OCI-LY7 (cell line): Measurements from ENCODE around the gene CCDC60. TPM values are rescaled to one million over a fixed set of nuclear protein-coding genes. Genes with fewer than 3 reads are reported as not detected.

Experiments
- BruUV-seq: library from RNA; stranded (reverse); fragments of 400-500 nt; replicated peaks from 2 replicates; lab custom pipeline; 2021; lab: Mats Ljungman, UMichigan
- CTCF ChIA-PET: fragments of 300-600 bp; sonication (Branson Sonifier 250); formaldehyde crosslinking; loops from one replicate; lab custom pipeline; 2022; ENCODE audit warnings: antibody characterized with exemption; ENCODE audit not compliant: unreplicated experiment; lab: Charles Lee
- POLR2A ChIA-PET: fragments of 300-600 bp; sonication (Branson Sonifier 250); formaldehyde crosslinking; loops from one replicate; lab custom pipeline; 2022; ENCODE audit warnings: antibody characterized with exemption; lab: Charles Lee
- DNase-seq: peaks from one replicate; pipeline ENCODE4 v3.0.0-alpha.2; 2015; ENCODE audit warnings: low spot score
- H2AFZ ChIP-seq: fragments of 200-600 bp; sonication (generic), shearing (Covaris generic); 2 replicates; pipeline ENCODE4 v1.6.1; 2014; ENCODE audit warnings: mild to moderate bottlenecking, antibody characterized with exemption, low read length, moderate library complexity
- H3K27ac ChIP-seq: fragments of 200-600 bp; sonication (generic); 2 replicates; pipeline ENCODE4 v1.5.1; 2014; ENCODE audit warnings: mixed run types, low read depth, mild to moderate bottlenecking, moderate library complexity, low read length, inconsistent platforms; ENCODE audit not compliant: poor library complexity, severe bottlenecking
- H3K36me3 ChIP-seq: fragments of 200-600 bp; sonication (generic); 2 replicates; pipeline ENCODE4 v1.6.1; 2014; ENCODE audit warnings: mild to moderate bottlenecking, antibody characterized with exemption, low read length, moderate library complexity, mixed read lengths; ENCODE audit not compliant: insufficient read depth
- H3K4me1 ChIP-seq: fragments of 200-600 bp; sonication (generic); 2 replicates; pipeline ENCODE4 v1.5.1; 2014; ENCODE audit warnings: mild to moderate bottlenecking, low read length; ENCODE audit not compliant: insufficient read depth, poor library complexity, severe bottlenecking
- H3K4me2 ChIP-seq: fragments of 200-600 bp; sonication (generic); 2 replicates; pipeline ENCODE4 v1.6.1; 2014; ENCODE audit warnings: mild to moderate bottlenecking, low read length
- H3K4me3 ChIP-seq: fragments of 200-600 bp; sonication (generic); 2 replicates; pipeline ENCODE4 v1.5.1; 2014; ENCODE audit warnings: mild to moderate bottlenecking, low read depth, low read length; ENCODE audit not compliant: poor library complexity, severe bottlenecking
- H3K79me2 ChIP-seq: fragments of 200-600 bp; sonication (generic); 2 replicates; pipeline ENCODE4 v1.6.1; 2016; ENCODE audit warnings: low read depth, mild to moderate bottlenecking, low read length, moderate library complexity, mixed read lengths; ENCODE audit not compliant: insufficient read depth
- H3K9me2 ChIP-seq: fragments of 200-600 bp; sonication (generic); 2 replicates; pipeline ENCODE4 v1.6.1; 2016; ENCODE audit warnings: mild to moderate bottlenecking, low read length, mixed read lengths; ENCODE audit not compliant: insufficient read depth
- H3K9me3 ChIP-seq: fragments of 200-600 bp; sonication (generic); 2 replicates; pipeline ENCODE4 v1.6.1; 2014; ENCODE audit warnings: mild to moderate bottlenecking, mixed run types, low read length, mixed read lengths
- H4K20me1 ChIP-seq: fragments of 200-600 bp; sonication (generic); 2 replicates; pipeline ENCODE4 v1.6.1; 2014; ENCODE audit warnings: mild to moderate bottlenecking, antibody characterized with exemption, low read length, moderate library complexity, mixed read lengths; ENCODE audit not compliant: insufficient read depth
- CTCF ChIP-seq: fragments of 200-600 bp; sonication (generic); conservative IDR thresholded peaks from 2 replicates; pipeline ENCODE4 v1.5.1; 2014; ENCODE audit warnings: mild to moderate bottlenecking, antibody characterized with exemption, low read length, moderate library complexity, mixed read lengths
- EZH2phosphoT487 ChIP-seq: fragments of 200-600 bp; sonication (generic); IDR thresholded peaks from 2 replicates; pipeline ENCODE4 v1.6.1; 2018; ENCODE audit warnings: low read depth, borderline replicate concordance, mild to moderate bottlenecking, mixed run types, antibody characterized with exemption, low read length, moderate library complexity, mixed read lengths
- intact Hi-C: fragments of 100-400 bp; cut with micrococcal nuclease; formaldehyde crosslinking; loops from one replicate; pipeline ENCODE4 v1.10.0; 2022; ENCODE audit not compliant: unreplicated experiment
- total RNA-seq, 2 experiments: library from RNA; depleted of rRNA in 1 of 2; stranded (reverse); fragments of >200 nt in 1 of 2; shearing (Covaris generic) in 1 of 2; gene quantifications; 2 replicates each; pipeline ENCODE4 v1.2.3, GENCODE V29; 2014 to 2022

The CCDC60 gene
- total RNA-seq, 2 experiments from 2014 or later, result not detected

- H2AFZ ChIP-seq, result no peak overlapping the region
- no peaks in the 10 kb centered on the region for H3K9me2 ChIP-seq
- H3K79me2 ChIP-seq, result no peaks in the 10 kb centered on the region
- POLR2A ChIA-PET, result no interaction called here
- no peaks in the 10 kb centered on the region for H4K20me1 ChIP-seq
- H3K9me3 ChIP-seq, result no peaks in the 10 kb centered on the region
- H3K36me3 ChIP-seq, result no peaks in the 10 kb centered on the region
- CTCF ChIA-PET, result no interaction called here
- BruUV-seq, result no TSS peak
- TF ChIP-seq EZH2phosphoT487 (no peak), CTCF (no peak)
- no peaks in the 10 kb centered on the region for H3K4me1 ChIP-seq
- no peak overlapping the region for H3K27ac ChIP-seq
- H3K4me3 ChIP-seq, result no peak overlapping the region
- intact Hi-C loops, result no loop called here
- no peak for DNase-seq
- H3K4me2 ChIP-seq, result no peak overlapping the region
These were observed 74.5 kb downstream of the CCDC60 start for GRCh38 chr12:119409043-119409442.

GRCh38 chr12:119410396-119410795, 75.9 kb downstream of the CCDC60 start:
- Histone ChIP-seq H3K9me2 (no peaks in the 10 kb centered on the region), H3K4me3 (no peak overlapping the region)
- BruUV-seq, result no TSS peak

More at GRCh38 chr12:119410396-119410795, 75.9 kb downstream of the CCDC60 start:
- Histone ChIP-seq H3K4me1 (no peaks in the 10 kb centered on the region), H4K20me1 (no peaks in the 10 kb centered on the region), H3K9me3 (no peaks in the 10 kb centered on the region), H3K4me2 (no peak overlapping the region), H3K27ac (no peak overlapping the region), H3K79me2 (no peaks in the 10 kb centered on the region), H3K36me3 (no peaks in the 10 kb centered on the region), H2AFZ (no peak overlapping the region)
- intact Hi-C loops, result loop anchor here (10.0 kb wide), 1 partner anchor 436 kb away; no protein-coding TSS in a partner anchor
- no peak for DNase-seq
- TF ChIP-seq EZH2phosphoT487 (no peak), CTCF (no peak)
- ChIA-PET CTCF (no interaction called here), POLR2A (interaction anchor here (0.6 to 0.7 kb wide), 2 partner anchors 14 to 50 kb away, joined by 3 read pairs; no protein-coding TSS in a partner anchor)
